Neural cell (in vitro differentiated cells): ENCODE measurements around the gene PRSS58. TPM values are rescaled to one million over a fixed set of nuclear protein-coding genes. Genes with fewer than 3 reads are reported as not detected.

Experiments used
- H2AFZ ChIP-seq: fragments of 200-600, 300-800 bp; sonication (generic), shearing (Covaris generic); 2 replicates; pipeline ENCODE4 v1.6.0; 2014; ENCODE audit warnings: low read depth, mild to moderate bottlenecking, antibody characterized with exemption, low read length, moderate library complexity
- H3F3A ChIP-seq: fragments of 200-600 bp; shearing (Covaris generic); 2 replicates; pipeline ENCODE4 v1.6.1; 2016; ENCODE audit warnings: mild to moderate bottlenecking, moderate library complexity, mixed read lengths, antibody characterized with exemption, low read length; ENCODE audit not compliant: insufficient read depth, poor library complexity, severe bottlenecking
- H3K27ac ChIP-seq: fragments of 200-600, 300-800 bp; sonication (generic), shearing (Covaris generic); 2 replicates; pipeline ENCODE4 v1.5.1; 2014; ENCODE audit warnings: mild to moderate bottlenecking, low read length, moderate library complexity
- H3K27me3 ChIP-seq: fragments of 300-800, 200-600 bp; sonication (generic), shearing (Covaris generic); 2 replicates; pipeline ENCODE4 v1.6.0; 2014; ENCODE audit warnings: mild to moderate bottlenecking, low read depth, low read length, moderate library complexity; ENCODE audit not compliant: insufficient read depth
- H3K36me3 ChIP-seq: fragments of 300-800, 200-600 bp; sonication (generic), shearing (Covaris generic); 2 replicates; pipeline ENCODE4 v1.5.1; 2014; ENCODE audit warnings: mild to moderate bottlenecking, antibody characterized with exemption, low read length, moderate library complexity; ENCODE audit not compliant: insufficient read depth
- H3K4me2 ChIP-seq: fragments of 300-800, 200-600 bp; sonication (generic), shearing (Covaris generic); 2 replicates; pipeline ENCODE4 v1.6.0; 2014; ENCODE audit warnings: mild to moderate bottlenecking, low read length
- H3K4me3 ChIP-seq: fragments of 300-800, 200-600 bp; sonication (generic), shearing (Covaris generic); 2 replicates; pipeline ENCODE4 v1.5.1; 2014; ENCODE audit warnings: mild to moderate bottlenecking, low read length, moderate library complexity
- H3K79me2 ChIP-seq: fragments of 200-600 bp; shearing (Covaris generic); replicated peaks from 2 replicates; pipeline ENCODE4 v1.6.0; 2014; ENCODE audit warnings: mild to moderate bottlenecking, low read length, moderate library complexity; ENCODE audit not compliant: insufficient read depth
- H3K9ac ChIP-seq: fragments of 300-800, 200-600 bp; sonication (generic), shearing (Covaris generic); 2 replicates; pipeline ENCODE4 v1.6.1; 2016; ENCODE audit warnings: mild to moderate bottlenecking, low read length, mixed read lengths
- H3K9me2 ChIP-seq: fragments of 200-600 bp; shearing (Covaris generic); 2 replicates; pipeline ENCODE4 v1.6.1; 2016; ENCODE audit warnings: mild to moderate bottlenecking, low read length, mixed read lengths; ENCODE audit not compliant: insufficient read depth
- H3K9me3 ChIP-seq: fragments of 200-600, 300-800 bp; sonication (generic), shearing (Covaris generic); 2 replicates; pipeline ENCODE4 v1.6.1; 2016; ENCODE audit warnings: mild to moderate bottlenecking, mixed run types, low read length, moderate library complexity, mixed read lengths
- H4K20me1 ChIP-seq: fragments of 200-600 bp; shearing (Covaris generic); 2 replicates; pipeline ENCODE4 v1.6.1; 2016; ENCODE audit warnings: mild to moderate bottlenecking, mixed run types; ENCODE audit not compliant: insufficient read depth
- EP300 ChIP-seq: fragments of 450-650 bp; conservative IDR thresholded peaks from 2 replicates; pipeline ENCODE4 v1.6.1; 2014; ENCODE audit warnings: antibody characterized with exemption, mild to moderate bottlenecking, moderate library complexity; ENCODE audit not compliant: poor library complexity, severe bottlenecking
- EZH2 ChIP-seq: fragments of 200-600, 300-800 bp; shearing (Covaris generic), sonication (generic); IDR thresholded peaks from 2 replicates; pipeline ENCODE4 v1.6.1; 2014; ENCODE audit warnings: antibody characterized with exemption, low read length, borderline replicate concordance, mild to moderate bottlenecking; ENCODE audit not compliant: insufficient read depth, poor library complexity, severe bottlenecking
- MXI1 ChIP-seq: fragments of 450-650 bp; conservative IDR thresholded peaks from 2 replicates; pipeline ENCODE4 v1.6.1; 2014; ENCODE audit warnings: antibody characterized with exemption, mild to moderate bottlenecking; ENCODE audit not compliant: poor library complexity, severe bottlenecking
- POLR2AphosphoS5 ChIP-seq: IDR thresholded peaks from 2 replicates; pipeline ENCODE4 v1.6.1; 2012
- RAD21 ChIP-seq: fragments of 450-650 bp; conservative IDR thresholded peaks from 2 replicates; pipeline ENCODE4 v1.6.1; 2014; ENCODE audit warnings: antibody characterized with exemption, mild to moderate bottlenecking, moderate library complexity
- SMC3 ChIP-seq: fragments of 450-650 bp; conservative IDR thresholded peaks from 2 replicates; pipeline ENCODE4 v1.6.1; 2014; ENCODE audit warnings: antibody characterized with exemption, mild to moderate bottlenecking, moderate library complexity; ENCODE audit not compliant: poor library complexity
- TAF1 ChIP-seq: IDR thresholded peaks from 2 replicates; pipeline ENCODE4 v1.6.1; 2012; ENCODE audit warnings: low read depth
- polyA minus RNA-seq: library from RNA; depleted of rRNA, polyadenylated mRNA; stranded (reverse); fragments of >200 nt; gene quantifications from 2 replicates; pipeline ENCODE4 v1.2.3, GENCODE V29; 2014
- polyA plus RNA-seq: library from polyadenylated mRNA; depleted of rRNA; stranded (reverse); fragments of >200 nt; gene quantifications from 2 replicates; pipeline ENCODE4 v1.2.3, GENCODE V29; 2014
- TF ChIP-seq, protein P1 (sequence below): IDR thresholded peaks from 2 replicates; pipeline ENCODE4 v1.6.1; 2012; ENCODE audit warnings: borderline replicate concordance
- TF ChIP-seq, protein P2 (sequence below): fragments of 450-650 bp; IDR thresholded peaks from 2 replicates; pipeline ENCODE4 v1.5.1; 2014; ENCODE audit warnings: antibody characterized with exemption, mild to moderate bottlenecking, moderate library complexity; ENCODE audit not compliant: poor library complexity, severe bottlenecking

The PRSS58 gene, protein sequence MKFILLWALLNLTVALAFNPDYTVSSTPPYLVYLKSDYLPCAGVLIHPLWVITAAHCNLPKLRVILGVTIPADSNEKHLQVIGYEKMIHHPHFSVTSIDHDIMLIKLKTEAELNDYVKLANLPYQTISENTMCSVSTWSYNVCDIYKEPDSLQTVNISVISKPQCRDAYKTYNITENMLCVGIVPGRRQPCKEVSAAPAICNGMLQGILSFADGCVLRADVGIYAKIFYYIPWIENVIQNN
- polyA plus RNA-seq (not detected in 2 replicates), polyA minus RNA-seq (not detected in 2 replicates)

GRCh38 chr7:142257958-142258357 lies at the start of gene PRSS58:
Gene PRSS58, minus strand, starts transcription at chr7:142258058. Its CDS starts 351 bp downstream, at chr7:142257707.
- H3K27ac ChIP-seq, result no peak within 1 kb of the TSS
- H3K36me3 ChIP-seq, result no peaks in the 10 kb centered on the region
- no peaks in the 10 kb centered on the region for H3F3A ChIP-seq
- H3K9me2 ChIP-seq, result no peaks in the 10 kb centered on the region
- H2AFZ ChIP-seq, result no peak within 1 kb of the TSS
- no peak within 1 kb of the TSS for H3K4me2 ChIP-seq
- no peak within 1 kb of the TSS for H3K4me3 ChIP-seq
- no peaks in the 10 kb centered on the region for H3K79me2 ChIP-seq
- H3K9ac ChIP-seq, result no peak within 1 kb of the TSS
- TF ChIP-seq EZH2 (no peak), MXI1 (no peak), TAF1 (no peak), POLR2AphosphoS5 (no peak), RAD21 (no peak), EP300 (no peak), SMC3 (no peak)
- TF ChIP-seq, protein P1, sequence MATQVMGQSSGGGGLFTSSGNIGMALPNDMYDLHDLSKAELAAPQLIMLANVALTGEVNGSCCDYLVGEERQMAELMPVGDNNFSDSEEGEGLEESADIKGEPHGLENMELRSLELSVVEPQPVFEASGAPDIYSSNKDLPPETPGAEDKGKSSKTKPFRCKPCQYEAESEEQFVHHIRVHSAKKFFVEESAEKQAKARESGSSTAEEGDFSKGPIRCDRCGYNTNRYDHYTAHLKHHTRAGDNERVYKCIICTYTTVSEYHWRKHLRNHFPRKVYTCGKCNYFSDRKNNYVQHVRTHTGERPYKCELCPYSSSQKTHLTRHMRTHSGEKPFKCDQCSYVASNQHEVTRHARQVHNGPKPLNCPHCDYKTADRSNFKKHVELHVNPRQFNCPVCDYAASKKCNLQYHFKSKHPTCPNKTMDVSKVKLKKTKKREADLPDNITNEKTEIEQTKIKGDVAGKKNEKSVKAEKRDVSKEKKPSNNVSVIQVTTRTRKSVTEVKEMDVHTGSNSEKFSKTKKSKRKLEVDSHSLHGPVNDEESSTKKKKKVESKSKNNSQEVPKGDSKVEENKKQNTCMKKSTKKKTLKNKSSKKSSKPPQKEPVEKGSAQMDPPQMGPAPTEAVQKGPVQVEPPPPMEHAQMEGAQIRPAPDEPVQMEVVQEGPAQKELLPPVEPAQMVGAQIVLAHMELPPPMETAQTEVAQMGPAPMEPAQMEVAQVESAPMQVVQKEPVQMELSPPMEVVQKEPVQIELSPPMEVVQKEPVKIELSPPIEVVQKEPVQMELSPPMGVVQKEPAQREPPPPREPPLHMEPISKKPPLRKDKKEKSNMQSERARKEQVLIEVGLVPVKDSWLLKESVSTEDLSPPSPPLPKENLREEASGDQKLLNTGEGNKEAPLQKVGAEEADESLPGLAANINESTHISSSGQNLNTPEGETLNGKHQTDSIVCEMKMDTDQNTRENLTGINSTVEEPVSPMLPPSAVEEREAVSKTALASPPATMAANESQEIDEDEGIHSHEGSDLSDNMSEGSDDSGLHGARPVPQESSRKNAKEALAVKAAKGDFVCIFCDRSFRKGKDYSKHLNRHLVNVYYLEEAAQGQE, result no peak
- TF ChIP-seq, protein P2, sequence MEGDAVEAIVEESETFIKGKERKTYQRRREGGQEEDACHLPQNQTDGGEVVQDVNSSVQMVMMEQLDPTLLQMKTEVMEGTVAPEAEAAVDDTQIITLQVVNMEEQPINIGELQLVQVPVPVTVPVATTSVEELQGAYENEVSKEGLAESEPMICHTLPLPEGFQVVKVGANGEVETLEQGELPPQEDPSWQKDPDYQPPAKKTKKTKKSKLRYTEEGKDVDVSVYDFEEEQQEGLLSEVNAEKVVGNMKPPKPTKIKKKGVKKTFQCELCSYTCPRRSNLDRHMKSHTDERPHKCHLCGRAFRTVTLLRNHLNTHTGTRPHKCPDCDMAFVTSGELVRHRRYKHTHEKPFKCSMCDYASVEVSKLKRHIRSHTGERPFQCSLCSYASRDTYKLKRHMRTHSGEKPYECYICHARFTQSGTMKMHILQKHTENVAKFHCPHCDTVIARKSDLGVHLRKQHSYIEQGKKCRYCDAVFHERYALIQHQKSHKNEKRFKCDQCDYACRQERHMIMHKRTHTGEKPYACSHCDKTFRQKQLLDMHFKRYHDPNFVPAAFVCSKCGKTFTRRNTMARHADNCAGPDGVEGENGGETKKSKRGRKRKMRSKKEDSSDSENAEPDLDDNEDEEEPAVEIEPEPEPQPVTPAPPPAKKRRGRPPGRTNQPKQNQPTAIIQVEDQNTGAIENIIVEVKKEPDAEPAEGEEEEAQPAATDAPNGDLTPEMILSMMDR, result no peak
- H4K20me1 ChIP-seq, result no peaks in the 10 kb centered on the region
- H3K9me3 ChIP-seq, result no peaks in the 10 kb centered on the region
- H3K27me3 ChIP-seq, result no peaks in the 10 kb centered on the region

GRCh38 chr7:142307246-142307900 lies 49.5 kb upstream of the PRSS58 start:
- H2AFZ ChIP-seq, result no peak overlapping the region

More at GRCh38 chr7:142307246-142307900, 49.5 kb upstream of the PRSS58 start:
- H3K79me2 ChIP-seq, result no peaks in the 10 kb centered on the region
- H3K9me2 ChIP-seq, result no peaks in the 10 kb centered on the region
- TF ChIP-seq, protein P1, result no peak
- TF ChIP-seq, protein P2, result no peak
- TF ChIP-seq MXI1 (no peak), EZH2 (no peak), RAD21 (no peak), TAF1 (no peak), POLR2AphosphoS5 (no peak), EP300 (no peak), SMC3 (no peak)
- H3K27me3 ChIP-seq, result no peaks in the 10 kb centered on the region
- H3K9ac ChIP-seq, result no peak overlapping the region
- no peak overlapping the region for H3K27ac ChIP-seq
- H3K9me3 ChIP-seq, result no peaks in the 10 kb centered on the region
- H3K4me3 ChIP-seq, result no peak overlapping the region
- no peak overlapping the region for H3K4me2 ChIP-seq
- no peaks in the 10 kb centered on the region for H3K36me3 ChIP-seq
- no peaks in the 10 kb centered on the region for H4K20me1 ChIP-seq
- no peaks in the 10 kb centered on the region for H3F3A ChIP-seq
